Aorta (tissue), 5 donors: ENCODE measurements around the gene GRK4. TPM values are rescaled to one million over a fixed set of nuclear protein-coding genes. Genes with fewer than 3 reads are reported as not detected.
A peak's percentile ranks its signal among the peaks of the same experiment; 100 is the strongest.
"Not testable (repeated sequence)": the region's sequence is repeated elsewhere in the genome, so short reads cannot be mapped to it uniquely, and the experiment has no call there.

ENCODE experiments used
- ATAC-seq: fragments of 200-7000 bp; cut with Tn5 transposase; one replicate; pipeline ENCODE4 v1.9.1; 2022; ENCODE audit warnings: moderate library complexity; ENCODE audit not compliant: low FRiP score
- DNase-seq, 2 donors: peaks; one replicate each; pipeline ENCODE4 v3.0.0-alpha.2; 2020
- H3K27ac ChIP-seq, 2 donors: one replicate each; pipeline ENCODE4 v1.5.1; 2013; ENCODE audit warnings: low read length in 2 of 2, mild to moderate bottlenecking in 2 of 2, moderate library complexity in 2 of 2, control low read depth in 1 of 2, inconsistent platforms in 1 of 2, low read depth in 1 of 2
- H3K27me3 ChIP-seq, 2 donors: one replicate each; pipeline ENCODE4 v1.6.1; 2013; ENCODE audit warnings: control low read depth in 1 of 2, low read length in 1 of 2, mild to moderate bottlenecking in 1 of 2, moderate library complexity in 1 of 2; ENCODE audit not compliant: insufficient read depth in 2 of 2, control insufficient read depth in 1 of 2
- H3K36me3 ChIP-seq, 2 donors: one replicate each; pipeline ENCODE4 v1.6.1; 2013; ENCODE audit warnings: control low read depth in 1 of 2, low read length in 1 of 2, mild to moderate bottlenecking in 1 of 2; ENCODE audit not compliant: insufficient read depth in 2 of 2, control insufficient read depth in 1 of 2
- H3K4me1 ChIP-seq, 2 donors: one replicate each; pipeline ENCODE4 v1.6.1; 2013; ENCODE audit warnings: low read length in 2 of 2, control low read depth in 1 of 2, mild to moderate bottlenecking in 1 of 2, moderate library complexity in 1 of 2; ENCODE audit not compliant: insufficient read depth in 2 of 2, control insufficient read depth in 1 of 2
- H3K4me3 ChIP-seq, 2 donors: one replicate each; pipeline ENCODE4 v1.5.1; 2013; ENCODE audit warnings: low read length in 2 of 2, control low read depth in 1 of 2, mild to moderate bottlenecking in 1 of 2
- H3K9me3 ChIP-seq: one replicate; pipeline ENCODE4 v1.6.1; 2013; ENCODE audit warnings: mild to moderate bottlenecking, low read length; ENCODE audit not compliant: control insufficient read depth
- WGBS, 2 donors: extraction: QIAGEN DNeasy Blood & Tissue Kit; methylation state at CpG; one replicate each; pipeline ENCODE4 v1.1.7; 2013; 5-methylcytosine and 5-hydroxymethylcytosine counted together
- intact Hi-C, 2 donors: fragments of 100-400 bp; cut with DNase I; formaldehyde crosslinking; loops; one replicate each; pipeline versions ENCODE4 v1.14.2 to v1.15.0; 2022
- polyA plus RNA-seq, 2 donors: library from polyadenylated mRNA; stranded (reverse); fragments of 200-250 nt; gene quantifications; one replicate each; pipeline ENCODE4 v1.2.3, GENCODE V29; 2013
- total RNA-seq, 2 donors: library from RNA; stranded (reverse); fragmentation: NEBNext Ultra II Directional; extraction: Animal tissue kit (Norgen Biotek cat#: 25700); gene quantifications; one replicate each; pipeline ENCODE4 v1.2.1, GENCODE V29; 2021
- donor health status: healthy with polysubstance abuse.
- donor health status: Bipolar disorder and iron deficiency.
- donor health status: DM: no; HTN: no; CAD: no.
- donor health status: DM: no; HTN: no; CAD: no.
- donor health status: DM: yes; HTN: yes; CAD: no.

Gene GRK4
- total and polyA plus RNA-seq, 4 donors: 3.6 to 10.8 (median 7.2) TPM

DNA sequence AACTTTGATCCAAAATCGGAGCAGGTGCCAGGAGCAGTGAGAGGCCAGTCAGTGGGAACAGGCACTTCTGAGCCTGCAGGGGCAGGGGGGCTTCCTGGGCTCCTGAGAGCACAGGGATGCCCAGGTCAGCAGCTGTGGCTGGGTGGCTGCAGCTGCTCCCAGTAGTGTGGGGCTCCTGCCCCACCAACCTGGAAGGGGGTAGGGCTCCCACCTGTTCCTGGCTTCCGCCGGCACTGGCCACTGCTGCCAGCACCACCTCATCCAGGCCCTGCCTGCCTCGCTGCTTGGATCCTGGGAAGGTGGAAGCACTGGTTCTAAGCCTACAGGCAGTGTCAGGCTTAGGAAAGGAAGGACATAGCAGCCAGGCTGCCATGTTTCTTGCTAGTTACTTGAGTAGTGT, 18.6 kb downstream of the GRK4 start:
- DNase-seq: no peak
- 86 to 93% methylated on average over 4 of the region's 4 CpGs for WGBS, 2 donors
- intact Hi-C loops: no loop called here
- Histone ChIP-seq H3K36me3 (no peaks in the 10 kb centered on the region), H3K27ac (no peak overlapping the region), H3K4me1 (no peaks in the 10 kb centered on the region), H3K9me3 (no peaks in the 10 kb centered on the region), H3K27me3 (no peaks in the 10 kb centered on the region), H3K4me3 (no peak overlapping the region)
- ATAC-seq: peak; percentile 22

DNA sequence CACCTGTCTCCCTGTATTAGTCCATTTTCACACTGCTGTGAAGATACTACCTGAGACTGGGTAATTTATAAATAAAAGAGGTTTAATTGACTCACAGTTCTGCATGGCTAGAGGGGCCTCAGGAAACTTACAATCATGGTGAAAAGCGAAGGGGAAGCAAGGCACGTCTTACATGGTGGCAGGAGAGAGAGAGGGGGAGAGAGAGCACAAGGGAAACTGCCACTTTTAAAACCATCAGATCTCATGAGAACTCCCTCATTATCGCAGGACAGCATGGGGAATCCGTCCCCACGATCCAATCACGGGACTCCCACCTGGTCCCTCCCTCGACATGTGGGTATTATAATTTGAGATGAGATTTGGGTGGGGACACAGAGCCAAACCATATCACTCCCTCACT, 20.3 kb downstream of the GRK4 start:
- H3K4me3 ChIP-seq, H3K27me3 ChIP-seq, intact Hi-C loops, H3K27ac ChIP-seq, H3K36me3 ChIP-seq, ATAC-seq, DNase-seq, H3K4me1 ChIP-seq, H3K9me3 ChIP-seq: not testable (repeated sequence)
- 87 to 89% methylated on average over 7 of the region's 7 CpGs for WGBS, 2 donors

DNA sequence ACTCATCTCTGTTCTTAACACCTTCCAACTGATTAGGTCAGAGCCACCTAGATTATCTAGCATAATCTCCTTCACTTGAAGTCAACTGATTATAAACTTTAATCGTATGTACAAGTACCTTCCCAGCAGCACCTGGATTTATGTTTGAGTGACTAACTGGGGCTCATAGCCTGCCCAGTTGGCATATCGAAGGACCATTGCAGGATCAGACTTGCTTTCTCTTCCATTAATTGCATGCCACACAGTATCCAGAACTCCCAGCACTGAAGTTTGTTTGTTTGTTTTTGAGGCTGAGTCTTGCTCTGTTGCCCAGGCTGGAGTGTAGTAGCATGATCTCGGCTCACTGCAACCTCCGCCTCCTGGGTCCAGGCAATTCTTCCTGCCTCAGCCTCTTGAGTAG, 27.9 kb downstream of the GRK4 start:
- Histone ChIP-seq H3K36me3 (no peaks in the 10 kb centered on the region), H3K4me3 (no peak overlapping the region), H3K27ac (no peak overlapping the region), H3K9me3 (no peaks in the 10 kb centered on the region), H3K4me1 (no peaks in the 10 kb centered on the region), H3K27me3 (no peaks in the 10 kb centered on the region)
- 94 to 96% methylated on average over 4 of the region's 4 CpGs for WGBS, 2 donors
- intact Hi-C loops: no loop called here
- DNase-seq (no peak), ATAC-seq (no peak)

DNA sequence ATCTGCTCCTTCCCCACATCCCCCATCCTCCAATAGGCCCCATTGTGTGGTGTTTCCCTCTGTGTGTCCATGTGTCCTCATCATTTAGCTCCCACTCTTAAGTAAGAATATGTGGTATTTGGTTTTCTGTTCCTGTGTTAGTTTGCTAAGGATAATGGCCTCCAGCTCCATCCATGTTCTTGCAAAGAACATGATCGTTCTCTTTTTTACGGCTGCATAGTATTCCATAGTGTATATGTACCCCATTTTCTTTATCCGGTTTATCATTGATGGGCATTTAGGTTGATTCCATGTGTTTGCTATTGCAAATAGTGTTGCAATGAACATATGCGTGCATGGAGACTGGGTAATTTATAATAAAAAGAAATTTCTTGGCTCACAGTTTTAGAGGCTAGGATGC, 31.5 kb downstream of the GRK4 start:
- intact Hi-C loops: no loop called here
- WGBS, 2 donors: 98 to 100% methylated on average over 4 of the region's 4 CpGs
- no peaks in the 10 kb centered on the region for H3K27me3 ChIP-seq

DNA sequence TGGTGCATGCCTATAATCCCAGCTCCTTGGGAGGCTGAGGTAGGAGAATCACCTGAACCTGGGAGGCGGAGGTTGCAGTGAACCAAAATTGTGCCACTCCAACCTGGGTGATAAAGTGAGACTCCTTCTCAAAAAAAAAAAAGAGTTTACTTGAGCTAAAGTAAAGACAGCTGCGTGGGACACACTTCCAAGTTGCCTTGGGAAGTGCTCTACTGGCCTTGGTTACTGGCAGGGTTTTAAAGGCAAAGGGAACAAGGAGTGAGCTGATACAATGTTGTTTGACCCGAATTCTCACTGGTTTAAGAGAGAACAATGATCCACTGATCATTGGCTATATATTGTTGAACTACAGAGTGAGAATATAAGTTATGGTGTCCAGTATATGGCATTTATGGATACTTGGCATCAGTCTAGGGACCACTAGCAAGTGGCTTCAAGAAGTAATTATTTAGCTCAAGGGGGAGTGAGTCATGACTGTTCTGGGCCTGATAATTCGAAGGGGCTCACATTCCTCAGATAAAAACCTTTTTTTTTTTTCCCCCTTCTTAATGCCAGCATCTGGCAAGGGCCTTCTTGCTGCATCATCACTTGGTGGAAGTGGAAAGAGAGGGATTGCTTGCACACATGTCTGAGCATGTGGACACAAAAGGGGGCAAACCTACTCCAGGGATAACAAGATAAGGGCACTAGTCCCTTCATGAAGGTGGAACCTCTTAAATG, 32.3 kb downstream of the GRK4 start:
- Histone ChIP-seq H3K36me3 (no peaks in the 10 kb centered on the region), H3K4me1 (no peaks in the 10 kb centered on the region), H3K27ac (no peak overlapping the region), H3K4me3 (no peak overlapping the region), H3K9me3 (no peaks in the 10 kb centered on the region), H3K27me3 (no peaks in the 10 kb centered on the region)
- DNase-seq (no peak), ATAC-seq (no peak)
- intact Hi-C loops: no loop called here
- WGBS, 2 donors: 75 to 78% methylated on average over 4 of the region's 4 CpGs

More for the DNA sequence above, 31.5 kb downstream of the GRK4 start:
- no peak for ATAC-seq
- H3K27ac ChIP-seq: no peak overlapping the region
- H3K36me3 ChIP-seq: no peaks in the 10 kb centered on the region
- no peak overlapping the region for H3K4me3 ChIP-seq
- no peaks in the 10 kb centered on the region for H3K4me1 ChIP-seq
- DNase-seq: no peak
- H3K9me3 ChIP-seq: no peaks in the 10 kb centered on the region

DNA sequence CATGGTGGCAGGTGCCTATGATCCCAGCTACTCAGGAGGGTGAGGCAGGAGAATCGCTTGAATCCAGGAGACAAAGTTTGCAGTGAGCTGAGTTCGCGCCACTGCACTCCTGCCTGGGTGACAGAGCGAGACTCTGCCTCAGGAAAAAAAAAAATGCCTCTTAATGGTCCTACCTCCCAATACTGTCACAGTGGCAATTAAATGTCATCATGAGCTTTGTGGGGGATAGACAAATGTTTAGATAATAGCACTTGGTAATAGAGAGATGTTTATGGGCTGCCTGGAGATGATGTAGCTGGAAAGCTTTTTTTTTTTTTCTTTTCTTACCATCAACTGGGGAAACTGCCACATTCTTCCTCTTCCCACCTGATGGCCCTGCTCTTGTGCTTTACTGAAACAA, 33.0 kb downstream of the GRK4 start:
- DNase-seq (no peak), ATAC-seq (no peak)
- no peaks in the 10 kb centered on the region for H3K36me3 ChIP-seq
- no peaks in the 10 kb centered on the region for H3K9me3 ChIP-seq
- H3K27ac ChIP-seq: no peak overlapping the region
- intact Hi-C loops: no loop called here
- WGBS, 2 donors: 97 to 98% methylated on average over 4 of the region's 4 CpGs
- no peaks in the 10 kb centered on the region for H3K4me1 ChIP-seq
- H3K4me3 ChIP-seq: no peak overlapping the region
- no peaks in the 10 kb centered on the region for H3K27me3 ChIP-seq

DNA sequence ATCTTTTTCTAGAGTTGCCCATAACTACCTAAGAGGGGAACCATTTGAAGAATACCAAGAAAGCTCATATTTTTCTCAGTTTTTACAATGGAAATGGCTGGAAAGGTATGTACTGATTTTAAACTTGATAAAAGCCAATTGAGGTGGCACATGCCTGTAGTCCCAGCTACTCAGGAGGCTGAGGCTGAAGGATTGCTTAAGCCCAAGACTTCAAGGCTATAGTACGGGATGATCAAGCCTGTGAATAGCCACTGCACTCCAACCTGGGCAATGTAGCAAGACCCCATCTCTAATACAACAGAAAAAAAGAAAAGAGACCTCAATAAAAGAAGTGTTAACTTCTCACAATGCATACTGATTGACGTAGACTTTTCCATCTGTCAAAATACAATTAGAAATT, 44.4 kb downstream of the GRK4 start:
- Histone ChIP-seq H3K4me3 (no peak overlapping the region), H3K4me1 (peaks cover 0 to 2% of the 10 kb centered on the region in 2 donors), H3K36me3 (no peaks in the 10 kb centered on the region), H3K27ac (no peak overlapping the region), H3K9me3 (no peaks in the 10 kb centered on the region), H3K27me3 (no peaks in the 10 kb centered on the region)
- intact Hi-C loops: no loop called here
- 93 to 97% methylated on average over 2 of the region's 2 CpGs for WGBS, 2 donors
- no peak for DNase-seq
- ATAC-seq: no peak

DNA sequence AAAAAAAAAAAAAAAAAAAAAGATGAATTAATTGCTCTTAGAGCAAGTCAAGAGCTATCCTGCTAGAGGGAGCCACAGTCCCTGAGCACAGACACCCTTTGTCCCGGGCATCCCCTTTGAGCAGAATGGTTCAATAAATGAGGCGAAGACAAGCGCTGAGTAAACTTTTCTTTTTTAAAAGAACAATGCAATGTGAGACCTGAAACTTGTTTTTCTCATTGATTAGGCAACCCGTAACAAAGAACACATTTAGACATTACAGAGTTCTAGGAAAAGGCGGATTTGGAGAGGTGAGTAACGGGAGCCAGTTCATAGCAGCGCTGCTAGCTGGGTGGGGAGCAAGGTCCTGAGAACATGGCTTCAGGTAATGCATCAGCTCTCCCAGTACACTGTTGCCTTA, 46.1 kb downstream of the GRK4 start:
- H3K4me3 ChIP-seq: no peak overlapping the region
- no peak overlapping the region for H3K27ac ChIP-seq
- 89 to 90% methylated on average over 7 of the region's 7 CpGs for WGBS, 2 donors
- intact Hi-C loops: no loop called here
- H3K27me3 ChIP-seq: no peaks in the 10 kb centered on the region
- H3K4me1 ChIP-seq: peaks cover 0 to 2% of the 10 kb centered on the region in 2 donors
- H3K9me3 ChIP-seq: no peaks in the 10 kb centered on the region
- DNase-seq: no peak
- H3K36me3 ChIP-seq: no peaks in the 10 kb centered on the region
- ATAC-seq: no peak

DNA sequence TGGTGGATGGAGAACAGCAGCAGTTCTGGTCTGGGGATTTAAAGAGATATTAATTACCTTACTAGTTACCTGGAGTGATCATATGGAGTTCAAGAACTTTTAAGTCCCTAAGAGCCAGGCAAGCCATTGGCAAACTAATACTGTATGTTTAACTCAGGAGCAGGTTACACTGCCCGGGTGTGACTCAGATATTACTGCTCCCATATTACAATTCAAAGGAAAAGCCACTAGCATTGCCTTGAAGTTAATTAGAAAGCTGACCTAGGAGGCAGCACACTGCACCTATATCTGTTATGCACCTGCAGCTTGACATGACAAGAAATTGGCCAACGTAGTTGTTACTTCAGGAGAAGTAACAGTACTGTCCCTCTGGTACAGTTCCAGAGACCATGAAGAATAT, 47.2 kb downstream of the GRK4 start:
- ATAC-seq: no peak

More for the DNA sequence above, 47.2 kb downstream of the GRK4 start:
- Histone ChIP-seq H3K4me3 (no peak overlapping the region), H3K36me3 (no peaks in the 10 kb centered on the region), H3K9me3 (no peaks in the 10 kb centered on the region), H3K4me1 (peaks cover 0 to 2% of the 10 kb centered on the region in 2 donors), H3K27ac (peak overlapping the region in 1 of 2 donors; percentile 32), H3K27me3 (no peaks in the 10 kb centered on the region)
- no peak for DNase-seq
- WGBS, 2 donors: 53 to 66% methylated on average over 2 of the region's 2 CpGs
- intact Hi-C loops: no loop called here
